DMS 273 (cell line): ENCODE data around the gene SEMA5A.

Experiments
- DNase-seq: peaks from one replicate; lab custom pipeline; 2025; ENCODE audit not compliant: unreplicated experiment; lab: John Stamatoyannopoulos, UW

SEMA5A gene

GRCh38 chr5:9072701-9073100 lies 473.2 kb downstream of the SEMA5A start:
- DNase-seq, result no peak

GRCh38 chr5:9071524-9071923 lies 474.4 kb downstream of the SEMA5A start:
- no peak for DNase-seq

GRCh38 chr5:9071074-9071473 lies 474.8 kb downstream of the SEMA5A start:
- no peak for DNase-seq

GRCh38 chr5:9069650-9070049 lies 476.2 kb downstream of the SEMA5A start:
- no peak for DNase-seq

GRCh38 chr5:9067154-9067553 lies 478.7 kb downstream of the SEMA5A start:
- no peak for DNase-seq

- DNase-seq, result no peak
Observed at GRCh38 chr5:9066349-9066748, 479.5 kb downstream of the SEMA5A start.

GRCh38 chr5:9063615-9064245 lies 482.1 kb downstream of the SEMA5A start:
- no peak for DNase-seq

- DNase-seq, result no peak
Observed at GRCh38 chr5:9062873-9063272, 483.0 kb downstream of the SEMA5A start.

- DNase-seq, result no peak
Observed at GRCh38 chr5:9059920-9060691, 485.8 kb downstream of the SEMA5A start.

GRCh38 chr5:9058666-9059065 lies 487.2 kb downstream of the SEMA5A start:
- no peak for DNase-seq

GRCh38 chr5:9058161-9058560 lies 487.7 kb downstream of the SEMA5A start:
- no peak for DNase-seq

- no peak for DNase-seq
Observed at GRCh38 chr5:9057406-9058000, 488.4 kb downstream of the SEMA5A start.

- no peak for DNase-seq
Observed at GRCh38 chr5:9056046-9056445, 489.8 kb downstream of the SEMA5A start.

- DNase-seq, result no peak
Observed at GRCh38 chr5:9054821-9055589, 490.9 kb downstream of the SEMA5A start.

GRCh38 chr5:9054322-9054721 lies 491.6 kb downstream of the SEMA5A start:
- no peak for DNase-seq

GRCh38 chr5:9052421-9052820 lies 493.5 kb downstream of the SEMA5A start:
- DNase-seq, result no peak

- no peak for DNase-seq
Observed at GRCh38 chr5:9051779-9052178, 494.1 kb downstream of the SEMA5A start.

GRCh38 chr5:9047932-9048331 lies 497.9 kb downstream of the SEMA5A start:
- DNase-seq, result no peak

- DNase-seq, result no peak
Observed at GRCh38 chr5:9046756-9047481, 499.0 kb downstream of the SEMA5A start.

GRCh38 chr5:9045946-9046345 lies 499.9 kb downstream of the SEMA5A start:
- no peak for DNase-seq

GRCh38 chr5:9042241-9042640 lies 503.6 kb downstream of the SEMA5A start:
- no peak for DNase-seq
